HG03442 (cell line): ENCODE data around the gene PIM1.
A peak's percentile ranks its signal among the peaks of the same experiment; 100 is the strongest.

Experiments
- ATAC-seq: cut with Tn5 transposase; IDR thresholded peaks from one replicate; pipeline ENCODE4 v1.9.1; 2021; ENCODE audit warnings: mild to moderate bottlenecking, moderate library complexity; ENCODE audit not compliant: unreplicated experiment

Gene PIM1

GRCh38 chr6:37137201-37138090 is 32.5 kb upstream of the PIM1 start:
- no peak for ATAC-seq

- no peak for ATAC-seq
Observed at GRCh38 chr6:37138856-37139229, 31.1 kb upstream of the PIM1 start.

- no peak for ATAC-seq
Observed at GRCh38 chr6:37139230-37139962, 30.6 kb upstream of the PIM1 start.

- no peak for ATAC-seq
Observed at GRCh38 chr6:37140145-37140544, 29.8 kb upstream of the PIM1 start.

- ATAC-seq: no peak
Observed at GRCh38 chr6:37141281-37142049, 28.5 kb upstream of the PIM1 start.

GRCh38 chr6:37142050-37142614 is 27.8 kb upstream of the PIM1 start:
- ATAC-seq: no peak

GRCh38 chr6:37143585-37143984 is 26.4 kb upstream of the PIM1 start:
- ATAC-seq: no peak

- no peak for ATAC-seq
Observed at GRCh38 chr6:37145443-37145842, 24.5 kb upstream of the PIM1 start.

GRCh38 chr6:37146735-37147157 is 23.2 kb upstream of the PIM1 start:
- ATAC-seq: no peak

- ATAC-seq: no peak
Observed at GRCh38 chr6:37149745-37150144, 20.2 kb upstream of the PIM1 start.

GRCh38 chr6:37150314-37150713 is 19.6 kb upstream of the PIM1 start:
- ATAC-seq: no peak

GRCh38 chr6:37155394-37156312 is 14.3 kb upstream of the PIM1 start:
- peak; percentile 92 for ATAC-seq

- ATAC-seq: no peak
Observed at GRCh38 chr6:37158508-37158907, 11.4 kb upstream of the PIM1 start.

GRCh38 chr6:37160922-37161778 is 8.8 kb upstream of the PIM1 start:
- no peak for ATAC-seq

GRCh38 chr6:37162740-37163139 is 7.2 kb upstream of the PIM1 start:
- no peak for ATAC-seq

- ATAC-seq: no peak
Observed at GRCh38 chr6:37168163-37168758, 1.7 kb upstream of the PIM1 start.

GRCh38 chr6:37168811-37169495 is 999 bp upstream of the PIM1 start:
- no peak for ATAC-seq
